SU-DHL-6 (cell line): Measurements from ENCODE around the gene KATNB1.

Experiments
- EZH2phosphoT487 ChIP-seq: fragments of 200-600 bp; sonication (generic), shearing (Covaris generic); conservative IDR thresholded peaks from 2 replicates; pipeline ENCODE4 v1.6.1; 2018; ENCODE audit warnings: mild to moderate bottlenecking, antibody characterized with exemption, low read length, moderate library complexity, mixed read lengths
- TF ChIP-seq, protein P1 (sequence below): fragments of 200-600 bp; sonication (generic); IDR thresholded peaks from one replicate; pipeline ENCODE4 v1.5.1; 2017; ENCODE audit warnings: antibody characterized with exemption, mild to moderate bottlenecking, low read length, moderate library complexity; ENCODE audit not compliant: insufficient read depth, poor library complexity, severe bottlenecking

- TF ChIP-seq, protein P1, sequence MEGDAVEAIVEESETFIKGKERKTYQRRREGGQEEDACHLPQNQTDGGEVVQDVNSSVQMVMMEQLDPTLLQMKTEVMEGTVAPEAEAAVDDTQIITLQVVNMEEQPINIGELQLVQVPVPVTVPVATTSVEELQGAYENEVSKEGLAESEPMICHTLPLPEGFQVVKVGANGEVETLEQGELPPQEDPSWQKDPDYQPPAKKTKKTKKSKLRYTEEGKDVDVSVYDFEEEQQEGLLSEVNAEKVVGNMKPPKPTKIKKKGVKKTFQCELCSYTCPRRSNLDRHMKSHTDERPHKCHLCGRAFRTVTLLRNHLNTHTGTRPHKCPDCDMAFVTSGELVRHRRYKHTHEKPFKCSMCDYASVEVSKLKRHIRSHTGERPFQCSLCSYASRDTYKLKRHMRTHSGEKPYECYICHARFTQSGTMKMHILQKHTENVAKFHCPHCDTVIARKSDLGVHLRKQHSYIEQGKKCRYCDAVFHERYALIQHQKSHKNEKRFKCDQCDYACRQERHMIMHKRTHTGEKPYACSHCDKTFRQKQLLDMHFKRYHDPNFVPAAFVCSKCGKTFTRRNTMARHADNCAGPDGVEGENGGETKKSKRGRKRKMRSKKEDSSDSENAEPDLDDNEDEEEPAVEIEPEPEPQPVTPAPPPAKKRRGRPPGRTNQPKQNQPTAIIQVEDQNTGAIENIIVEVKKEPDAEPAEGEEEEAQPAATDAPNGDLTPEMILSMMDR, result no peak
- no peak for TF ChIP-seq EZH2phosphoT487
Measured at GRCh38 chr16:57802341-57803133, 67.0 kb downstream of the KATNB1 start, which contains the start of gene KIFC3.
